IPS-NIHi7 (cell line): ENCODE data around the gene LDLRAD4.

ENCODE experiments used
- DNase-seq: peaks from one replicate; pipeline ENCODE4 v3.0.0; 2012; ENCODE audit warnings: mixed read lengths; ENCODE audit errors: extremely low spot score

The LDLRAD4 gene

DNA sequence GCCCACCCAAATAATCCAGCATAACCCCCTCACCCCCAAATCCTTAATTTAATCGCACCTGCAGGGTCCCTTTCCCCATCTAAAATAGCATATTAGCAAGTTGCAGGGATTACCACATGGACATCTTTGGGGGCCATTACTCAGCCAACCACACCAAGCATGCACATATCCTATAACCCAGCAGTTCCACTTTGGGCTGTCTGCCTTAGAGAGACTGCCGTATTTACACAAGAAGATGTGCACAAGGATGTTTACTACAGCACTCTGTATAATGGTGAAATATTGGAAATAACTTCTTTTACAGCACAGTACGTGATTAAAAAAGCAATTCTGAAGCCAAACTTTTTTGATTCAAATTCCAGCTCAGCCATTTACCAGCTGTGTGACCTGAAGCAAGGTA is 17.3 kb upstream of the LDLRAD4 start:
- DNase-seq: no peak

- DNase-seq: no peak
These were observed 16.0 kb upstream of the LDLRAD4 start for GRCh38 chr18:13202571-13202970.

GRCh38 chr18:13206301-13206700 is 12.3 kb upstream of the LDLRAD4 start:
- DNase-seq: no peak

DNA sequence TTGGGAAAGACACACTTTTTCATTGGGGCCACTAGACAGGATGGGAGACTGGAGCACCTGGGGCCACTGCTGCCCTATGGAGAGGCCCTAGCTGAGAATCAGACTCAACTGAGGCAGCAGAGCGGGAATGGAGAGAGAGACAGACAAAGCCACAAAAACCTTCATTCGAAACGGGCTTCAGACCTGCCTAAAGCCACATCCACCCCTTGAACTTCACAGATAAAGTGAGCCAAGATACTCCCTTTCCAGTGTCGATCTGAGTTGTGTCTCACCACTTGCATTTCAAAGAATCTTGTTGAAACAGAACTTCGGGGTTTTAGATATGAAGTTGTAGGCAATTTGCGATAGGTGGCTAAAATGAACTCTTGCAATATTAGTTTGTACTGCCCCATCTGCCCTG is 11.3 kb upstream of the LDLRAD4 start:
- no peak for DNase-seq

DNA sequence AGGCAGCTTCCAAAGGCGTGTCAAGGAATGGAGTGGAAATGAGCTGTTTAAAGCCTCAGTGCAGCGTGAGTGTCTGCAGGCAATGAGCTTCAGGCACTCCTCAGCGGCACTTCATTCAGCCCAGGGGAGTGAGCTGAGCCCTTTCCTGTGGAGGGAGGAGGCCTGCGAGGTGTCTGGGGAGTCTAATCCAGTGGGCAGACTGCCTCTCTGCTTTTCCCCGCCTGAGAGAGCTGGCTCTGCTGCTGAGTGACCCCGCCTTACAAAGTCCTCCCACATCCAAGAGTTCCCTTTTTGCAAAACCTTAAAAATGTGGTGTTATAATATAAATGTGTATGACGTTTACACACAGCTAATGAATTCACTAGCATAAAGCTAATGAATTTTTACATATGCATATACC is 7.0 kb upstream of the LDLRAD4 start:
- no peak for DNase-seq

GRCh38 chr18:13213036-13213795 is 5.3 kb upstream of the LDLRAD4 start:
- DNase-seq: no peak

DNA sequence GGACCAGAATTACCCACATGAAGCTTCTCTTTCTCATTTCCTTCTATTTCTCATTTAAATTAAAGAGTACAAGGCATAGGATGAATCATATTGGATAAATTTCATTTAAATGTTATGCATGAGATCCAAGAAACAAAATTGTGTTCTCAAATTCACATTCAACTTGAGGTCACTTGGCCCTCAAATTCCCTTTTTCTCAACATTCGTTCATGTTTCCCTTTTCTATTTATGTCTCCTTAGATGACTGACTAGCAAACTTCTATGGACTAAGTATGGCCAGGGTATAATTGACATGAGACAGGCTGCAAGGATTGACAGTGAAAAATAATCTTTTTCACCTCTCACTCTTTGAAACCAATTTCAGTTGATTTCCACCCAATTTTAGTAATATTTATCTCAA is 4.0 kb upstream of the LDLRAD4 start:
- no peak for DNase-seq

DNA sequence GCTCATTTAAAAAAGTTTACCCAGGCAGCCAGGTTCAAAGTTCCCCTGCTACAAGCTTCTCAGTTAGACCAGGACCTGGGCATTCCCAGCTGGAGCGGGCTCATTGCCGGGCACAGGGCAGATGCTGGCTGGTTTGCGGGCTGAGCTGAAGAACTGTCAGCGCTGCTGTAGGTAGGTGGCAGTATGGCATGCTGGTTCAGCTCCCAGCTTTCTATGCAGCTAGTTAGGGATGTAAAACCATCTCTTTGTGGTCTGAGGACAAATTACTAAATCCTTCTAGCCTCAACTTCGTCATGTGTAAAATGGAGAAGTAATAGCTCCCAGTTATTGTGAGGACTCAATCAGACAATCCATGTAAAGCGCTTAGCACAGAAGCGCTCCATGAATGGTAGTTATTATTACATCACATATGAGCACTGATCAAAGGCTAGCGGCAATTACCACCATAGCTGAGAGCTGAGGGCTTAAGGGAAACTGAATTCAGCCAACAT is 2.4 kb upstream of the LDLRAD4 start:
- DNase-seq: peak; percentile 78

- peak; percentile 54 for DNase-seq
These were observed 1.7 kb upstream of the LDLRAD4 start for GRCh38 chr18:13216711-13217465.

DNA sequence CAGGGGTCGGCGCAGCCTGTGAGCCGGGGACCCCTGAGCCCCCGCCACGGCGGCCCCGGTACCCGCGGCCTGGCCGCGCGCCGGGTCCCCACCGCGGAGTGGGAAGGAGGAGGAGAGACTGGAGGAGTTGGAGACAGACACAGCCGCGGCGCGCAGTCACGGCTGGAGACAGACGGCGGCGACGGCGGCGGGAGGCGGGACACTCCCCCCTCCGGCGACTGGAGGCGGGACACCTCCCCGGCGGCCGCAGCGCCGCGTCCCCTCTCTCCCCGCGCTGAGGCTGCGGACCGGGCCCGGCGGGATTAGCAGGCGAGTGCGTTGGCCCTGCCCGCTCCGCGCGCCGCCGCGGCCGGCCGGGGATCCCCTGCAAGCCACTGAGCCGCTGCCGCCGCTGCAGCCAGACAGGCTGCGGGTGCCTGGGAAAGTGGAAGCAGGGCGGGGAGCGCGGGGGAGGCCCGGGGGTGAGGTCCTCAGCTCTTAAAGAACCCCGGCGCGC is 1.0 kb upstream of the LDLRAD4 start:
- DNase-seq: peak; percentile 52

DNA sequence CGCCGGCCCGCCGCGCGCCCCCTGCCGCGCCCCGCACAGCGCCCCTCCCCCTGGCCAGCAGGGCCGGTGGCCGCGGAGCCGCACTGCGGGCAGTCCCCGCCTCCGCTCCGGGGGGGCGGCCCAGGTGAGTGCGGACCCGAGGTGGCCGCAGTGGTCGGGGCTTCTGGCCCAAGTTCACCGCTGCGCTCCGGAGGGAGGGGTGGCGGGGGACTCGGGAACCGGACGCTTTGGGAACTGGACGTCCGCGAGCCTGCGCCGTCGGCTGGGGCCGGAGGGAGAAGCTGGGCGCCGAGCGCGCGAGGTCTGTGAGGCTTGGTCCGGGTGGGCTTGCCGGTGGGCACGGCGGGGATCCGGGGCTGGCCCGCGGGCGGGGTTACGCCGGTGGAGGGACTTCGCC is 591 bp upstream of the LDLRAD4 start:
- peak; percentile 25 for DNase-seq

DNA sequence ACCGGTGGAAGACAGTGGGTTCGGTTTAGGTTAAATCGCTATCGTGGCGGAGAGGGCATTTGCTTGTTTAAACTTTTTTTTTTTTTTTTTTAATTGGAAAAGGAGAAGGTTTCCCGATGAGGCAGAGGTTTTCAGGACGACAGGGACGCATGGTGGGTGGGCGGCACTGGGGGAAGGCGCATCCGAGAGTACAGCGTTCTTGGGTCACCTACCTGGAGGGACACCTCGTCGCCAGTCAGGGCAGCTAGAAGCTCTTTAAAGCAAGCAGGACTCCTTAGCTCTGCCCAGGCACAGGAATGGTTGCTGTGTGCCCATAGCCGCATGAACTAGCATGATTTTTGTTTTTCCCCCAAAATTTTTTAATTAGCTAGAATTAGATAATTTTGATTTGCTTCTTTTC is 437 bp downstream of the LDLRAD4 start:
- DNase-seq: no peak

DNA sequence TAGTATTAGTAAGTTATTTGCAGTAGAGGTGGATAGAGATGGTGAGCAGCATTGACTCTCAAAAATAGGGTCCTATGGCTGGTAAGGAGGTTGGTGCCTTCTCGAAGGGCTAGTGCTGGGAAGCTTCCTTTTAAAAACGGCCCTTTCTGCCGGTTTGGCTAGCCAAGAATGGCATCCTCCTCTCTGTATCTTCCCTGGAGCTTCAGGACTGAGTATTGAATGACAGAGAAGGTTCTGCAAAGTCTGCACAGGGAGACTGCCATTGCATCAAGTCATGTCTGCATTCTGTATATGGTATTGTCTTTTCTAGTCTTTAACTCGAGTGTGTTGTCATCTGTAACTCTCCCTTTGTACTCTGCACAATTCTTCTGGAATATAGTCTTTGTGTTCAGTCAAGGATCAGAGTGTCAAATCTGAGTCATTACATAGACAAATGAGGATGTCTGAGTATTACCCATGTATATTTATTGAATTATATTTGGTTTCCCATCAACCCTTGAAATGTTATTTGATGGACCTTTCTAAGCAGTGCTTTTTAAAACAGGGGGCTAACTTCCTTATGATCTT is 1.1 kb downstream of the LDLRAD4 start:
- no peak for DNase-seq

DNA sequence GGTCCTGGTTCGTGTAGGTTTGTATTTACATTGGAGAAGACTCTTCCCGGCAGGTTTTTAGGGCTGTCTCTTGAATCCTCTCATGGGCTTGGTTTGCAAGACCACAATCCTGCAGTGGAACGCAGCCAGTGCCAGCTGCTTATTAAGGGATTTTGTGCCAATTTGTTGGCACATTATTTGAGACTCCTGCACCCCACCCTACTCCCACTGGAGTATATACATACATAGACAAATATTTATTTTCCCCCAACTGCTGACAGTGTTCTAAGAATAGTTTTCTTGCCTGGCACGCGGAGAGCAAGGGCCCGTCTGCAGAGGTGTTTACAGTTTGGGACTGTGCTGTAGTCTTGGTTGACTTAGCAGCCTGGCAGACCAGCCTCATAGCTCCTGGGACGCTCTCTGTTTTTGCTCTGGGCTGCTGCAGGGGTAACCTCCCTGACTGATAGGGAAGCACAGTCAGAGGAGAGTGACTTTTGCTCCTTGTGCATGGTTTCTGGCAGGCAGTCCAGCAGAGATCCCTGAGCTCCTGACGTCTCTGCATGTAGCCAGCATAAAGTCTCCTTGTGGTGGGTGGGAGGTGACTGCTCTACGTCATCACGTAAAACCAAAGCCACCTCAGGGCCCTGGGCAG is 1.9 kb downstream of the LDLRAD4 start:
- peak; percentile 9 for DNase-seq

- no peak for DNase-seq
These were observed 3.6 kb downstream of the LDLRAD4 start for GRCh38 chr18:13221869-13222855.

- no peak for DNase-seq
These were observed 4.3 kb downstream of the LDLRAD4 start for GRCh38 chr18:13222856-13223281.

- DNase-seq: no peak
These were observed 5.0 kb downstream of the LDLRAD4 start for GRCh38 chr18:13223311-13224143.

- no peak for DNase-seq
These were observed 6.7 kb downstream of the LDLRAD4 start for GRCh38 chr18:13225261-13225660.

GRCh38 chr18:13226533-13227144 is 8.1 kb downstream of the LDLRAD4 start:
- no peak for DNase-seq
